K562 (cell line): ENCODE data around the gene LDLR. TPM values are rescaled to one million over a fixed set of nuclear protein-coding genes. Genes with fewer than 3 reads are reported as not detected.

ENCODE experiments used
- CTCFL ChIP-seq: IDR thresholded peaks from 2 replicates; pipeline ENCODE4 v1.6.1; 2011; ENCODE audit warnings: borderline replicate concordance, low read depth, mild to moderate bottlenecking, moderate library complexity, low read length; ENCODE audit not compliant: insufficient read depth, poor library complexity, severe bottlenecking
- KLF16 ChIP-seq: IDR thresholded peaks from 2 replicates; pipeline ENCODE4 v1.6.1; 2016; ENCODE audit warnings: antibody characterized with exemption
- MAFK ChIP-seq: IDR thresholded peaks from 2 replicates; pipeline ENCODE4 v1.6.1; 2011; ENCODE audit warnings: low read length, improper control_type of control experiment
- MCM3 ChIP-seq: fragments of 450-650 bp; IDR thresholded peaks from 2 replicates; pipeline ENCODE4 v1.6.1; 2016
- NELFE ChIP-seq: IDR thresholded peaks from 2 replicates; pipeline ENCODE4 v1.6.1; 2011; ENCODE audit warnings: mild to moderate bottlenecking; ENCODE audit not compliant: insufficient read depth, insufficient read length
- NFIC ChIP-seq: fragments of 450-650 bp; IDR thresholded peaks from 2 replicates; pipeline ENCODE4 v1.6.1; 2017; ENCODE audit warnings: mild to moderate bottlenecking, inconsistent platforms
- SMAD2 ChIP-seq: fragments of 150-350 bp; IDR thresholded peaks from 2 replicates; pipeline ENCODE4 v1.6.1; 2014; ENCODE audit warnings: low read depth, mild to moderate bottlenecking, low read length
- ZNF12 ChIP-seq: sonication (generic); formaldehyde crosslinking; IDR thresholded peaks from 2 replicates; pipeline ENCODE4 v1.4.0; 2020; ENCODE audit warnings: mild to moderate bottlenecking, missing genetic modification reagents
- ZNF277 ChIP-seq: fragments of 250-450 bp; sonication (Bioruptor Pico); IDR thresholded peaks from 2 replicates; pipeline ENCODE4 v1.8.0; 2022; ENCODE audit warnings: inconsistent platforms, mild to moderate bottlenecking, moderate library complexity, borderline replicate concordance
- ZNF436 ChIP-seq: fragments of 250-450, 450-650 bp; sonication (Bioruptor Pico); formaldehyde crosslinking; IDR thresholded peaks from 2 replicates; pipeline ENCODE4 v1.7.0; 2020; ENCODE audit warnings: mild to moderate bottlenecking
- polyA plus RNA-seq, 8 experiments: library from polyadenylated mRNA; depleted of rRNA in 4 of 8; stranded (reverse) in 5 of 8; unstranded in 3 of 8; fragments of >200 nt; fragmentation: Nextera tagmentation in 2 of 8; fragmentation: Illumina TruSeq in 1 of 8; extraction: Ambion mirVana in 2 of 8; extraction: Trizol in 1 of 8; gene quantifications; 2 replicates each; pipeline versions ENCODE4 v1.2.1 to v1.2.3, GENCODE V29; 2011 to 2014; ENCODE audit warnings: inconsistent platforms in 1 of 8, missing spikeins in 1 of 8
- total RNA-seq, 7 experiments: library from RNA; depleted of rRNA in 6 of 7; stranded (reverse); fragments of >200 nt in 6 of 7; fragmentation: Illumina TruSeq in 2 of 7; extraction: Trizol in 2 of 7; gene quantifications; 2 replicates each; pipeline versions ENCODE4 v1.2.1 to v1.2.3, GENCODE V29; 2011 to 2021; ENCODE audit warnings: low replicate concordance in 1 of 7

LDLR gene
- total and polyA plus RNA-seq, 9 of the 15 experiments (the other 6 are each of a cell fraction or from before 2014, with no cell fraction given) = 19.9 to 114 (median 56.3) TPM

GRCh38 chr19:11125994-11126685 is 36.9 kb downstream of the LDLR start (continued):
- no peak for TF ChIP-seq ZNF277 (CRISPR knock-in tag)
- peak; percentile 61; the same call in 1 of the 2 replicates for TF ChIP-seq MAFK
- no peak for TF ChIP-seq SMAD2
- no peak for TF ChIP-seq MCM3
- no peak for TF ChIP-seq KLF16
- TF ChIP-seq NELFE = no peak
- TF ChIP-seq ZNF436 (CRISPR knock-in tag) = no peak
- no peak for TF ChIP-seq ZNF12
- peak; percentile 76 for TF ChIP-seq CTCFL
- TF ChIP-seq NFIC = no peak
- TF ChIP-seq, all 486 proteins: peak for 27
